ENCODE data around the gene CACNG7. TPM values are rescaled to one million over a fixed set of nuclear protein-coding genes. Genes with fewer than 3 reads are reported as not detected.

The CACNG7 gene
- total and polyA plus RNA-seq, 8 donors: 0.05 TPM; not detected in 7

DNA sequence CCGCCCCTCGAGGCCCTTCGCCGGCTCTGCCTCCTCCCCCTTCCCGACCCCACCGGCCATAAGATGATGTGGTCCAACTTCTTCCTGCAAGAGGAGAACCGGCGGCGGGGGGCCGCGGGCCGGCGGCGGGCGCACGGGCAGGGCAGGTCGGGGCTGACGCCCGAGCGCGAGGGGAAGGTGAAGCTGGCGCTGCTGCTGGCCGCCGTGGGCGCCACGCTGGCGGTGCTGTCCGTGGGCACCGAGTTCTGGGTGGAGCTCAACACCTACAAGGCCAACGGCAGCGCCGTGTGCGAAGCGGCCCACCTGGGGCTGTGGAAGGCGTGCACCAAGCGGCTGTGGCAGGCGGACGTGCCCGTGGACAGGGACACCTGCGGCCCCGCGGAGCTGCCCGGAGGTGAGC lies 83.7 kb downstream of the CACNG7 start:
- peaks cover 17 to 88% (median 50%) of the 10 kb centered on the region in 3 donors for H3K27me3 ChIP-seq
- TF ChIP-seq, protein P1, sequence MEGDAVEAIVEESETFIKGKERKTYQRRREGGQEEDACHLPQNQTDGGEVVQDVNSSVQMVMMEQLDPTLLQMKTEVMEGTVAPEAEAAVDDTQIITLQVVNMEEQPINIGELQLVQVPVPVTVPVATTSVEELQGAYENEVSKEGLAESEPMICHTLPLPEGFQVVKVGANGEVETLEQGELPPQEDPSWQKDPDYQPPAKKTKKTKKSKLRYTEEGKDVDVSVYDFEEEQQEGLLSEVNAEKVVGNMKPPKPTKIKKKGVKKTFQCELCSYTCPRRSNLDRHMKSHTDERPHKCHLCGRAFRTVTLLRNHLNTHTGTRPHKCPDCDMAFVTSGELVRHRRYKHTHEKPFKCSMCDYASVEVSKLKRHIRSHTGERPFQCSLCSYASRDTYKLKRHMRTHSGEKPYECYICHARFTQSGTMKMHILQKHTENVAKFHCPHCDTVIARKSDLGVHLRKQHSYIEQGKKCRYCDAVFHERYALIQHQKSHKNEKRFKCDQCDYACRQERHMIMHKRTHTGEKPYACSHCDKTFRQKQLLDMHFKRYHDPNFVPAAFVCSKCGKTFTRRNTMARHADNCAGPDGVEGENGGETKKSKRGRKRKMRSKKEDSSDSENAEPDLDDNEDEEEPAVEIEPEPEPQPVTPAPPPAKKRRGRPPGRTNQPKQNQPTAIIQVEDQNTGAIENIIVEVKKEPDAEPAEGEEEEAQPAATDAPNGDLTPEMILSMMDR (IDR thresholded peaks at IDR 0.05): no peak
- TF ChIP-seq EP300 (IDR thresholded peaks at IDR 0.05) (no peak), POLR2AphosphoS5 (IDR thresholded peaks at IDR 0.05) (no peak), POLR2A (IDR thresholded peaks at IDR 0.05) (no peak)
- peaks cover 5 to 20% (median 12%) of the 10 kb centered on the region in 4 donors for H3K4me1 ChIP-seq
- no peak for DNase-seq
- no peak overlapping the region for H3K4me3 ChIP-seq
- H3K27ac ChIP-seq: no peak overlapping the region
- no peaks in the 10 kb centered on the region for H3K36me3 ChIP-seq
- no peaks in the 10 kb centered on the region for H3K9me3 ChIP-seq
- intact Hi-C loops (cut with DNase I; ENCODE audit: low total_unique reads): no loop called here
- 17 to 38% (median 28%) methylated on average over 23 to 43 of the region's 43 CpGs for WGBS, 5 donors

DNA sequence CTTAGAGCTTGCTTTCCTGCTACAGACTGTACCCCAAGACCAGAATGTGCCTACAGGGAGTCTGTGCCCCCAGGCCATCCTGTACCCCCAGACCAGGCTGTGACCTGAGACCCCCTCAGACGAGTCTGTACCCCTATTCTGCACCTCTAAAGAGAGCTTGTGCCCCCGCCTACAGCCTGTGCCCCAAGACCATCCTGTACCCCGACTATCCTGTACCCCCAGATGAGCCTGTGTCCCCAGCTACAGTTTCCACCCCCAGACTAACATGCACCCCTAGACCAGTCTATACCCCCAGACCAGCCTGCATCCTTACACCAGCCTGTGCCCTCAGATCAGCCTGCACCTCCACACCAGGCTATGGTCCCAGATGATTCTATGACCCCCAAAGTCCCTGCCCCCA lies 84.4 kb downstream of the CACNG7 start:
- H3K9me3 ChIP-seq: no peaks in the 10 kb centered on the region
- 55 to 94% (median 71%) methylated on average over 2 to 3 of the region's 3 CpGs for WGBS, 5 donors
- TF ChIP-seq, protein P1 (IDR thresholded peaks at IDR 0.05): no peak
- no peak for TF ChIP-seq POLR2A (IDR thresholded peaks at IDR 0.05)
- no peak for TF ChIP-seq EP300 (IDR thresholded peaks at IDR 0.05)
- TF ChIP-seq POLR2AphosphoS5 (IDR thresholded peaks at IDR 0.05): no peak
- H3K27me3 ChIP-seq: peaks cover 17 to 89% (median 52%) of the 10 kb centered on the region in 3 donors
- intact Hi-C loops (cut with DNase I; ENCODE audit: low total_unique reads): no loop called here
- no peaks in the 10 kb centered on the region for H3K36me3 ChIP-seq
- no peak overlapping the region for H3K4me3 ChIP-seq
- H3K4me1 ChIP-seq: peaks cover 5 to 20% (median 12%) of the 10 kb centered on the region in 4 donors
- no peak for DNase-seq
- no peak overlapping the region for H3K27ac ChIP-seq

Other genes with a start within 250 kb of the CACNG7 start
- under 1 TPM in 1 of 5 donors, not detected in 4; 0.18 TPM for gene NLRP12, start 85.0 kb upstream of the CACNG7 start, total RNA-seq
- gene NLRP12, start 85.0 kb upstream of the CACNG7 start, polyA plus RNA-seq: under 1 TPM in 2 of 3 donors, not detected in 1; 0.05 to 0.06 TPM
- 100 to 1,000 TPM in 2 of 5 donors, 10 to 100 TPM in 3; 20.7 to 195 (median 72.8) TPM for gene MYADM, start 41.4 kb upstream of the CACNG7 start, total RNA-seq
- 10 to 100 TPM; 24.0 to 28.9 (median 24.5) TPM for gene MYADM, start 41.4 kb upstream of the CACNG7 start, polyA plus RNA-seq
- not detected for gene PRKCG, start 27.1 kb upstream of the CACNG7 start, total RNA-seq
- under 1 TPM in 2 of 3 donors, not detected in 1; 0.25 to 0.30 TPM for gene PRKCG, start 27.1 kb upstream of the CACNG7 start, polyA plus RNA-seq
- gene CACNG8, start 53.7 kb downstream of the CACNG7 start, total RNA-seq: under 1 TPM in 2 of 5 donors, not detected in 3; under 0.01 to 0.45 TPM
- under 1 TPM in 2 of 3 donors, not detected in 1; under 0.01 to 0.03 TPM for gene CACNG8, start 53.7 kb downstream of the CACNG7 start, polyA plus RNA-seq
- gene CACNG6, start 82.4 kb downstream of the CACNG7 start, total RNA-seq: under 1 TPM in 1 of 5 donors, not detected in 4; 0.58 TPM
- under 1 TPM in 2 of 3 donors, not detected in 1; 0.13 to 0.46 TPM for gene CACNG6, start 82.4 kb downstream of the CACNG7 start, polyA plus RNA-seq
- gene VSTM1, start 154.6 kb downstream of the CACNG7 start, total RNA-seq: not detected
- gene VSTM1, start 154.6 kb downstream of the CACNG7 start, polyA plus RNA-seq: not detected
- gene TARM1, start 172.1 kb downstream of the CACNG7 start, total RNA-seq: not detected
- gene TARM1, start 172.1 kb downstream of the CACNG7 start, polyA plus RNA-seq: not detected
- gene OSCAR, start 191.5 kb downstream of the CACNG7 start, total RNA-seq: 1 to 10 TPM in 1 of 5 donors, under 1 TPM in 1, not detected in 3; 0.45 to 2.6 TPM
- under 1 TPM in 2 of 3 donors, not detected in 1; 0.81 to 0.95 TPM for gene OSCAR, start 191.5 kb downstream of the CACNG7 start, polyA plus RNA-seq
- 100 to 1,000 TPM in 1 of 5 donors, 10 to 100 TPM in 1, 1 to 10 TPM in 2, not detected in 1; 7.0 to 401 (median 16.2) TPM for gene NDUFA3, start 193.6 kb downstream of the CACNG7 start, total RNA-seq
- 100 to 1,000 TPM; 253 to 356 (median 281) TPM for gene NDUFA3, start 193.6 kb downstream of the CACNG7 start, polyA plus RNA-seq
- gene TFPT, start 206.4 kb downstream of the CACNG7 start, total RNA-seq: 10 to 100 TPM in 1 of 5 donors, 1 to 10 TPM in 2, under 1 TPM in 1, not detected in 1; 0.45 to 10.9 (median 4.8) TPM
- 10 to 100 TPM; 22.9 to 31.8 (median 23.1) TPM for gene TFPT, start 206.4 kb downstream of the CACNG7 start, polyA plus RNA-seq
- gene PRPF31, start 206.5 kb downstream of the CACNG7 start, total RNA-seq: 10 to 100 TPM; 22.8 to 98.2 (median 27.8) TPM
- gene PRPF31, start 206.5 kb downstream of the CACNG7 start, polyA plus RNA-seq: 10 to 100 TPM; 46.3 to 53.1 (median 46.3) TPM
- 100 to 1,000 TPM in 1 of 5 donors, 10 to 100 TPM in 4; 11.2 to 100 (median 36.2) TPM for gene CNOT3, start 228.5 kb downstream of the CACNG7 start, total RNA-seq
- 10 to 100 TPM; 18.2 to 40.5 (median 22.3) TPM for gene CNOT3, start 228.5 kb downstream of the CACNG7 start, polyA plus RNA-seq